GM21447 (cell line): ENCODE results near the gene COPS7B.

Experiments
- ATAC-seq: cut with Tn5 transposase; IDR thresholded peaks from one replicate; pipeline ENCODE4 v1.9.1; 2021; ENCODE audit not compliant: unreplicated experiment

Gene COPS7B

DNA sequence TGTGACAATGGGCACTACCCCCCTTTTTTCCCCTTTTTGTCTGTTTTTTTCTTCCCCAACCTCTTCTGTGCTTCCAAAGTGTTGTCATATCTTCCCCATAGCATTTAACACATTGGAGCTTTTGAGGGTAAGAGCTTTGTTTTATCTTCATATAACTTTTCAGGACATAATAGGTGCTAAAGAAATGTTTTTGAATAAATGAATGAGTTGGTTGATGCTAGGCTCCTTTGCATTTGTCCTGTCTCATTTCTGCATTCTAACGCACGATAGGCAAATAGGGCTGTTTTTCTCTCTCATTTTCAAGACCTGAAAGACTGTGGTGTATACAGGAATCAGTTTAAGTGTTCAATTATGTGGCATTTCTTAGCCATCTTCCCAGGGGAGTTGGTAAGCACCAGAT, 832 bp upstream of the COPS7B start:
- no peak for ATAC-seq

DNA sequence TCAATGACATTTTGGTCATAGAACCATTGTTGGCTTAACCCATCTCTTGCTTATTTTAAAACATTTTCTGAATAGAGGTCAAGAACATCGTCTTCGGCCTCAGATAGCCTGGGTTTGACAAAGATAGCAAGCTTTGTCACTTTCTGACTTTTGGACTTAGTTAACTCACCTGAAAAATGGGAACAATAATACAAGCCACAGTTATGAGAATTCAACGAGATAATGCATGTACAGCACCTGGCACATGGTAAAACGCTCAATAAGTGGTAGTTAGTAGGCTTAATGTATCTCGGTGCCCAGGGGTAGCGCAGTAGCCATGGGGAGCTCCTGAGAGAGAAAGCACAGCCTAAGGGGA, 446 bp upstream of the COPS7B start:
- no peak for ATAC-seq

DNA sequence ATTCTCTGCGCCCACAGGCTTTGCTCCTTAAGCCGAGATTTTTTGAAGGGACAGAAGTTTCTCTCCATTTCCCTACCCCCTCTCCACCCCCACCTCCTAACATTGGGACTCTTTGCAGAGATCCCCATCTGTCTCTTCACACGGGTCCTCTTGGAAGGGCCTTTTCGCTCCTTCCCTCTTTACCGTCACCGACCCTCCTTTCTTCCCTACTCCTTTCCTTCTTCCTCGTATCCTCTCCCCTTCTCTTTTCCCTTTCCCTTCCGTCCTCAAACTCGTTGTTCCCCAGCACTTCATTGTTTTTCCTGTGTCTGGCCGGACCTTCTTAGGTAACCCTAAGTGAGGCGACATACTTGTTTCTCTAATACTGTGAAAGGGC, 660 bp downstream of the COPS7B start:
- no peak for ATAC-seq

DNA sequence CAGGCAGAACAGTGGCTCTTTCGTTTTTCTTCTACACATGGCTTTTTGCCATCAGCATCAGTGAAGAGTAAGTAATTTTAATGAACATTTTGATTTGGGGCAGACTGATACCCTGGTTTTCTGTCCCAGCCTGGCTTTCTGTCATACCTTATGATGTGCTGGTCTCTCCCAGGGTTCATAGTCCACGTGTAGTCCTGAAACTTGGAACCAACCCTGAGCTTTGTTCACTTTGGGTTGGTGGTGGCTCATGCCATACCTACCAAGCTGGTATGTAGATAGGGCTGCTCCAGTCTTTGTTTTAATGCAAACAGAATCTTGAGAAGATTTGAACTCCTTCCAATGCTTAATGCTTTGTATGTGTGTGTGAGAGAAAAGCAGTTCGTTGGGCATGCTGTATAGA, 4.9 kb downstream of the COPS7B start:
- ATAC-seq: no peak

DNA sequence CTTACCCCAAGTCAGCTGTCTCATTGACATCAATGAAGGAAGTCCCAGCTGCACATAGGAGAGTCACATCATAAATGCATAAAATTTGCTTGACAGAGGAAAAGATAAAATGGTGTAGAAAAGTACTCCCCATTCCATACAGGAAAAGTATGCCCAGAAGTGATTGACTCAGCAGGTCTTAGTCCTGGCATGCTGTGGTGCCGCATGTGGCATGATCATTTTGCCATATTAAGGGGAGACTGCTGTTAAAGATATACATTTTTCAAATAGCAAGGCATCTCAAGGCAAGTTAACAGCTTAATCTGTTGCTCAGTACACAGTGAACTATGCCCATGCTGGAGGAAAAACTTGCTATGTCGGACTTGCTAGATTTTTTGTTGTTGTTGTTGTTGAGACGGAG, 8.1 kb downstream of the COPS7B start:
- no peak for ATAC-seq

DNA sequence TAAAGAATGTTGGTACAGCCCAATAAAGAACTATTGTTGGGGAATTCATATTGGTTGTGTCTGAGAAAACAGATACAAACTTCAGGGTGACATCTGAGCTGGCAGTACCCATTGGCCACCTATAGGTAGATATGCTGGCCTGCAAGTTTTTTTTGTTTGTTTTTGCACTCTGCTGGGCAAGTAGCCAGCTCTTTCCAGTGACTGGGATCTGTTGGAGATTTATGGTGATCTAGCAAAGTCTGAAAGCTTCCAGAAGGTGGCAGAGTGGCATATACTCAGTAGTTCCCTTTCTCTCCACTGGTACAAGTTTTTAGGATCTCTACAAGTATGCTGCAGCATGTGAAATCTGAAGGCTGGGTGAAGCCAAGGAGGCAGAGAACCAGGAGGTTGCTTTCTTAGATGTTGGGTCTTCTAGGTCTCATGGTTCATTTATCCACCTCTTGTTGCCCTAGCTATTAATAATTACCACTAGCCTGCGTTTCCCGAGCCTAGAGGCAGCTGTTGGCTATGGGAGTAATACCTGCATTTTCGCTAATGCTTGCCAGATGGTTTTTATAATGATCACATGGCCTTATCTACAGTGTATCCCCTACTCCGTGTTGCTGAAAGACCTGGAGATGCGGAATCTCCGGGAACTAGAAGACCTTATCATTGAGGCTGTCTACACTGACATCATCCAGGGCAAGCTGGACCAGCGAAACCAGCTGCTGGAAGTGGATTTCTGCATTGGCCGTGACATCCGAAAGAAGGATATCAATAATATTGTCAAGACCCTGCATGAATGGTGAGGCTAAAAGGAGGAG, 9.5 kb downstream of the COPS7B start:
- ATAC-seq: no peak

DNA sequence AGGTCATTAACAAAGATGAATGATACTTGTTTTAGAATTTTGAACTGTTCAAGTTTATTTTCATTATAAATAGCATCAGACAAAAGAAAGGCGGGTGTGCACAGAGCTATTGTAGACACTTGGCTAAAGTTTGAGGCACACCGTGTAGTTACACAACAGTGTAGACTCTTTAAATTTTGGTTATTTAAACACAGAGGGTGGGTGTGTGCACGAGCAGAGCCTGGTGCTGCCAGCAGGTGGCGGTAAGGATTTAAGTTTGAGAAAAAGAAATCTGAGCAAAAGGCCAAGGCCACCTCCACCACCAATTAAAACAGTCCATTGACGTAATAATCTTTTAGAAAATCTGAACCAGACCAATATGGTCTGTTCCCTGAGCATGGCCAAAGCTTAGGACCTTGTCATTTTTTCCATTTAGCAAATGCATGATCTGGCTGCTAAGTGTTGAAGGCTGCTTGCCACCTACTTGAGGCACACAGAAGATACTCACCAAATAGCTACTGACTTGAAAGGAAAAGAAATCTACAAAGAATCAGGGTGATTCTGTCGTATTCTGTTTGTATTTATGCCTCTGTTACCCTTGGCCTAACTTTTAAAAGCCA, 14.3 kb downstream of the COPS7B start:
- no peak for ATAC-seq

DNA sequence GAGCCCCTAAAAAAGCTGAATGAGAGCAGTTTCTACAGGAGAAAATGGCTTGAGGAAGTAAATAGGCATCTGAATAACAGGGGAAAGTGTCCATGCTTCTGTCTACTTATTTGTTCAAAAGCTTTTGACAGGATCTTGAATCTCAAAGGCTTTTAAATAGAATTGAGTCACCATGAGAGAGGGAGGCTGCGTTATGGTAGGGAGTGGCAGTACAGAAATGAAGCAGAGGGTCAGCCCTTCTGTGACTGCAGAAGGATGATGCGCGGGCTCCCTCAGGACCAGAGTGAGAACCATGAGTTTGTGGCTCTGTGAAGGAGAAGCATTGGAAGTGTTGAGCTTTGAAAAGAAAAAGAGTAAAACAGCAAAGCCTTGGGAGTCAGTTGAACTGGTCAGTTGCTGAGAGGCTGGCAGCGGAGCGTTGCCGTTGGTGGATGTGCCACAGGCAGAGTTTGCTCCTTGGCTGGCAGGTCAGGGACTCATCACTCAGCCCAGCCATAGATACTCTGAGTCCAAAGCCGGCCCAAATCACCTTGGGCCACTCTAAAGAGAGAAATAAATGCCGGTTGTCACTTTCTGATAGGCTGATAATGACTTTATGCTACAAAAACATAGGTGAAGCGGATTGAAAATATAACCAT, 17.4 kb downstream of the COPS7B start:
- ATAC-seq: no peak

DNA sequence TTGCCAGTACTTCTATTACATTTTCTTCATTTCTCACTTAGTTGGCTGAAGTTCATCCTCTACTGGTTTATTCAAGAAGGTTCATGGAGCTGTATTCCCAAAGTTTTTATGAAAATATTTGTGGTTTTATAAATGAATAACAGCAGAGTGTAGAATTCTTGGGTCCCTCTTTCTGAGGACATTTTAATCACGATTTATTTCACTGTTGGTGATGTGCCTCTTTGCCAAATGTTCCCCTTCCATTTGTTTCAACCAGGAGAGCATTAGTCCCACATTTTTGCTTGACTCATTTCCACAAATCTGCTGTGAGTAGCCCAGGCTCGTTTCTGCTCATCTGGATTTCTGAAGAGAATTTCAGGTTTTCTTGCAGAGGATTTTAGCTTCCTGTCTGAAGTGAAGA, 20.8 kb downstream of the COPS7B start:
- ATAC-seq: no peak

DNA sequence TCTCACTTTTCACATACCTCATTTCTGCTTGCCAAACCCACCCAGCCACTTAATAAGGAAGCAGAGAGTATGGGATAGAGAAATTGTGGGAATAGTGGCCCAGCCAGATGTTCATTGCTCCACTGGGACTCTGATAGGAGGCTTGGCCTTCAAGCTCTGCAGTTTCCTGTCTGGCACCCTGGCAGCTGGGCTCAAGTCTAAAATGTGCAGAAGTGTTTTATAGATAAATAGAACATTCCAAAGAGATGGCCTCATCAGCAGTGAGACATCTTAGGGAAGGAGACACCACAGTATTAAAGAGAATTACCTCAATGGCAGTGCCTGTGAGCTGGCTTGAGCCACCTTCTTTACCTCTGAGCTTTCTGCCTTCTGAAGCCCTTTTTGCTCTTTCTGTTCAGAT, 24.7 kb downstream of the COPS7B start:
- no peak for ATAC-seq

DNA sequence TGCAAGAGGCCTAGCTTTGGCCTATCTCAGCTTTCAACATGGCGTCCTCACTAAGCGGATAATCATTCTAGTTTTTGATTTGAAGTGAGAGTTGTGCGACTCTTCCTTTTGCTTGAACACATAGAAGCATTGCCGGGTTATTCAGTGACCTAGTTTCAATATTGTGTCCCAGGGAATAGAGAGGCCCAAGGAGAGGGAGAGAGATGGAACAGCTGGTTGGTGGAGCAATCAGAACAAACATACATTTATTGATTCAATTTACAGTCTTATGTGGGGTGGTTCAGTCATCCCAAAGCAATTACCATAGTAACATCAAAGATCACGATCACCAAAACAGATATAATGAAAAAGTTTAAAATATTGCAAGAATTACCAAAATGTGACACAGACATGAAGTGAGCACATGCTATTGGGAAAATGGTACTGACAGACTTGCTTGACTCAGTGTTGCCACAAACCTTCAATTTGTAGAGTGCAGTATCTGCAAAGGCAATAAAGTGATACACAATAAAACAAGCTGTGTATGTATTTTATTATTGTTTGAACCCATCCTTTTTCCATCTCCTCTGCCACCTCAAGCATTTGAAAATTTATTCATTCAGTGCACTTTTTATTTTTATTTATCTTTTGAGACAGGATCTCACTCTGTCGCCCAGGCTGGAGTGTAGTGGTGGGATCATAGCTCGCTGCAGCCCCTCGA, 30.2 kb downstream of the COPS7B start:
- no peak for ATAC-seq

DNA sequence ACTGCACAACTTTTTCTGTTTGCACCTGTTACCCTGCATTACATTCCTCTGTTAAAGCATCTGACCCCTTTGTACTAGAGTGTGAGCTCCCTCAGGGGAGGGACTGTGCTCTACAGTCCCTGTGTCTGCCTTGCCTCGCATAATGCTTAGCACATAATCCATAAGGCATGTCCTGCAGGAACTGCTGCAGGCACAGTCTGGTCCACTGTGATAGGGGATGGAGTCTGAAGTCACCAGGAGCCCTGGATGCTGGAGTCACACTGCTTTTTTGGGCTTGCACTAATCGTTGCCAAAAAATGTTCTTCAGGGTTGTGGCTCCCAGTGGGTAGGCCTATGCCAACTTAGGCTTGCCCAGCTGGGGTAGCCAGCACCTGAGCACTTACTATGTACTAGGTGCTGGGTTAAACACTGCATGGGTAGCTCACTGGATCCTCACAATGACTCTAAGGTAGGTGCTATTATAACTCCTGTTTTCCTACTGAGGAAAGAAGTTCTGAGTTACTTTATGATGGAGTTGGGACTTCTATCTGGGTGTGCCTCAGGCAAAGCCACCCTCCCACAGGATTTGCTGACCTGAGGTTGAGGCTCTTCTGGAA, 33.3 kb downstream of the COPS7B start:
- no peak for ATAC-seq

DNA sequence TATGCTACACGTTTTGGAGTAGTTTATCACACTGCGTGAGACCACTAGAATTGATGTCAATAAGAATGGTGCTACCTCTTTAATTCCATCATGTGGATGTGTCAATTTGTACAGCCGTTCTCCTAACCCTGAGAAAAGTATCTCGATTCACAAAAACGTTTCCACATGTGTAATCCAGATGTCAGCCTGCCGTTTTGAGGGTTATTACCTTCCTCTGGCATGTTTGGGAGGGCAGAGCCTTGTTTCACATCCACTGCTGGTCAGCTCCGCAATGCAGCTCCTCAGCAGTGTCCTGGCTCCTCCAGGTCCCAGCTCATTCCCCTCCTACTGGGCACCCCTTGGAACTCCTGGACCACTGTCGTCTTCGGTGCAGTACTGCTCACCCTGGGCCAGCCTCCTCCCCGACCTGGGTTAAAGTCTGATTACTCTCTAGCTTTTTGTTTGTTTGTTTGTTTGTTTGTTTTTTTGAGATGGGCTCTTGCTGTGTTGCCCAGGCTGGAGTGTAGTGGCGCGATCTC, 34.6 kb downstream of the COPS7B start:
- ATAC-seq: no peak

DNA sequence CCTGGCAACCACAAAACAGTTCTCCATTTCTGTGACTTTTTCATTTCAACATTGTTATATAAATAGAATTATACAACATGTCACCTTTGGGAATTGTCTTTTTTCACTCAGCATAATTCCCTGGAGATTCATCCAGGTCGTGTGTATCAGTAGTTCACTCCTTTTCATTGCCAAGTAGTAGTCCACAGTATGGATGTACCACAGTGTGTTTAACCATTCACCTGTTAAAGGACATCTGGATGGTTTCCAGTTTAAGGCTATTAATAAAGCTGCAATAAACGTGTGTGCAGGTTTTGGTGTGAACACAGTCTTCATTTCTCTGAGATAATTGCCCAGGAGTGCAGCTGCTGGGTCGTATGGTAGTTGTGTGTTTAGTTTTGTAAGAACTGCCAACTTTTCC, 35.7 kb downstream of the COPS7B start:
- ATAC-seq: no peak

DNA sequence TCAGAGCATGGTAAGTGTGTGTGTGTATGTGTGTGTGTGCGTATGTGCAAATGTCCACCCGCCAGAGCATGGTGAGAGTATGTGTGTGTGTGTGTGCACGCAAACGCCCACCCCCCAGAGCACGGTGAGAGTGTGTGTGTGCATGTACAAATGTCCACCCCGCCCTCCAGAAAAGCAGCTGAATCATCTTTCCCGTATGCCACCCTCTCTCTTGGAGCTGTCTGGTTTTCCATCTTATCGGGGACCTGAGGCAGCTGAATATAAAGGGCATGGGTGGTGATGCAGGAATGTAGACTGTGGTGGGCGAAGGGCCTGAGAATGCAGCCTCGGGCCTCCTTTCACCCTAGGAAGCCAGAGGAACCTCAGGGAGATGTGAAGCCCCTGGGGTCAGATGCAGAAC, 66.9 kb downstream of the COPS7B start:
- no peak for ATAC-seq

DNA sequence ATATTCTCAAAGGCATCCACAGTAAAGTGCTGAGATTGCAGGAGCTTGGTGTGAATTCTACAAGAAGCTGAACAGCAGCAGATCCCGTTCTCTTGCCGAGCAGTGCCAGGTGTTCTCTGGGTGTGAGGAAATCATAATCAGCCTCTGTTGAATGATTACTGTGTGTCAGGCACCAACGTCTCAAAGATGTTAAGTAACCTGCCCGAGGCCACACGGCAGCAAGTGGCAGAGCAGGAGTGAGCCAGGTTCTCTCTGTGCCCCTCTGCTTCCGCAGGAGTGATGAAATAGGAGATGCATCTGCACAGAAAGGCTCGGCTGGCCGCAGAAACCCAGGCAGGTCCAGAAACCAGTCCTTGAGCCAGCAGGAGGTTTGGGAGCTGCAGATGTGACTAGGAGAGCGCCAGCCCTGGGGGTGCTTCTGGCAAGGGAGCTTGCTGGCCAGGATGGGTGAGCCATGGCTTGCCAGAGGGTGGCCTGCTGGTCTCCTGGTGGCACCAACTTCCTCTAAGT, 68.4 kb downstream of the COPS7B start:
- no peak for ATAC-seq

DNA sequence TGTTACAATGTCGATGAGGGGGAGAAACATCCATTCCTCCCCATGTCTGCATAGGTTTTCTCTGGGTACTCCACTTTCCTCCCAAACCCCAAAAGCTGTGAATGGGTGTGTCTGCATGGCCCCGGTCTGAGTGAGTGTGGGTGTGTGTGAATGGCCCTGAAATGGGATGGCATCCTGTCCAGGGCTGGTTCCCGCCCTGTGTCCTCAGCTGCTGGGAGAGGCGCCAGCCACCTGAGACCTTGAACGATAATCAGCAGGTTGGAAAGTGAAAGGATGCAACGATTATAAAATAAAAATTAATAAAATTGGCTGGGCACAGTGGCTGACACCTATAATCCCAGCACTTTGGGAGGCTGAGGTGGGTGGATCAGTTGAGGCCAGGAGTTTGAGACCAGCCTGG, 70.7 kb downstream of the COPS7B start:
- ATAC-seq: no peak
